T-cell (primary cell): ENCODE data around the gene P2RY12. TPM values are rescaled to one million over a fixed set of nuclear protein-coding genes. Genes with fewer than 3 reads are reported as not detected.

Source experiments
- ATAC-seq, 4 experiments: fragments of 200-7000 bp in 3 of 4; fragments of 150-1000 bp in 1 of 4; cut with Tn5 transposase; replicated peaks in 1 of 4; 1 replicate in 3 of 4; 2 replicates in 1 of 4; pipeline ENCODE4 v1.10.0; 2021; ENCODE audit warnings: moderate library complexity in 3 of 4, mild to moderate bottlenecking in 2 of 4, moderate number of reproducible peaks in 1 of 4
- CTCF ChIA-PET, 2 donors: fragments of 300-600 bp; sonication (Branson Sonifier 250); formaldehyde crosslinking; loops; one replicate each; lab custom pipeline; 2022; ENCODE audit warnings: antibody characterized with exemption in 2 of 2; lab: Charles Lee
- POLR2A ChIA-PET, 2 donors: fragments of 300-600 bp; sonication (Branson Sonifier 250); formaldehyde crosslinking; loops; one replicate each; lab custom pipeline; 2022; ENCODE audit warnings: antibody characterized with exemption in 2 of 2; lab: Charles Lee
- DNase-seq, 35 experiments: peaks; one replicate each; pipeline versions ENCODE4 v3.0.0 to v3.0.0-alpha.2; 2013 to 2023
- H3K27ac ChIP-seq: one replicate; pipeline ENCODE4 v1.5.1; 2013; ENCODE audit warnings: low read length
- H3K27me3 ChIP-seq, 2 experiments: replicated peaks in 1 of 2; 1 replicate in 1 of 2; 2 replicates in 1 of 2; pipeline versions ENCODE4 v1.6.1 to v1.7.0; 2013; ENCODE audit warnings: low read length in 1 of 2, mixed read lengths in 1 of 2; ENCODE audit not compliant: control insufficient read depth in 2 of 2, insufficient read depth in 2 of 2; ENCODE audit errors: extremely low read depth in 1 of 2
- H3K36me3 ChIP-seq, 2 donors: 1 replicate in 1 of 2; 2 replicates in 1 of 2; pipeline versions ENCODE4 v1.6.1 to v1.7.0; 2013; ENCODE audit warnings: low read length in 1 of 2; ENCODE audit not compliant: control insufficient read depth in 2 of 2, insufficient read depth in 1 of 2; ENCODE audit errors: extremely low read depth in 1 of 2
- H3K4me1 ChIP-seq, 2 experiments: 1 replicate in 1 of 2; 2 replicates in 1 of 2; pipeline versions ENCODE4 v1.6.1 to v1.7.0; 2013; ENCODE audit warnings: low read length in 2 of 2, mixed read lengths in 1 of 2; ENCODE audit not compliant: insufficient read depth in 2 of 2, control insufficient read depth in 1 of 2; ENCODE audit errors: extremely low read depth in 1 of 2
- H3K4me3 ChIP-seq, 2 donors: 1 replicate in 1 of 2; 2 replicates in 1 of 2; pipeline versions ENCODE4 v1.5.1 to v1.7.0; 2013; ENCODE audit warnings: mild to moderate bottlenecking in 2 of 2, low read length in 1 of 2, moderate library complexity in 1 of 2; ENCODE audit not compliant: control insufficient read depth in 1 of 2; ENCODE audit errors: extremely low read depth in 1 of 2
- H3K9me3 ChIP-seq: 2 replicates; pipeline ENCODE4 v1.7.0; 2013
- H3K27ac Mint-ChIP-seq, 2 donors: one replicate each; pipeline ENCODE4 v1.8.0; 2020 to 2021; ENCODE audit warnings: mild to moderate bottlenecking in 2 of 2, mixed read lengths in 2 of 2
- H3K27me3 Mint-ChIP-seq, 2 donors: one replicate each; pipeline ENCODE4 v1.8.0; 2021 to 2022; ENCODE audit warnings: mixed read lengths in 2 of 2
- H3K36me3 Mint-ChIP-seq: one replicate; pipeline ENCODE4 v1.8.0; 2021; ENCODE audit warnings: mixed read lengths
- H3K4me1 Mint-ChIP-seq, 3 donors: one replicate each; pipeline ENCODE4 v1.8.0; 2020 to 2022; ENCODE audit warnings: mixed read lengths in 3 of 3, mild to moderate bottlenecking in 1 of 3
- H3K4me3 Mint-ChIP-seq, 3 donors: one replicate each; pipeline ENCODE4 v1.8.0; 2020 to 2022; ENCODE audit warnings: mild to moderate bottlenecking in 3 of 3, mixed read lengths in 3 of 3, moderate library complexity in 3 of 3
- H3K9me3 Mint-ChIP-seq, 3 donors: one replicate each; pipeline ENCODE4 v1.8.0; 2020 to 2022; ENCODE audit warnings: mixed read lengths in 3 of 3
- WGBS: methylation state at CpG from one replicate; pipeline ENCODE4 v1.1.5; 2013; ENCODE audit warnings: missing lambda C conversion rate; ENCODE audit not compliant: insufficient coverage; 5-methylcytosine and 5-hydroxymethylcytosine counted together
- total RNA-seq, 35 experiments: library from RNA in 6 of 35; stranded (reverse) in 6 of 35; fragments of 120-200 nt in 1 of 35; gene quantifications; one replicate each; pipeline versions ENCODE4 v1.2.1 to v1.2.4 and lab custom pipeline; 2013 to 2026

The P2RY12 gene
- total RNA-seq, result under 1 TPM in 1 of 5 donors, not detected in 4; 0.51 TPM
- 0.37 TPM for total RNA-seq (2013)
- total RNA-seq (lab: John Stamatoyannopoulos, UW), result 0 to 0.11 (median 0) reads per million in 29 experiments

DNA sequence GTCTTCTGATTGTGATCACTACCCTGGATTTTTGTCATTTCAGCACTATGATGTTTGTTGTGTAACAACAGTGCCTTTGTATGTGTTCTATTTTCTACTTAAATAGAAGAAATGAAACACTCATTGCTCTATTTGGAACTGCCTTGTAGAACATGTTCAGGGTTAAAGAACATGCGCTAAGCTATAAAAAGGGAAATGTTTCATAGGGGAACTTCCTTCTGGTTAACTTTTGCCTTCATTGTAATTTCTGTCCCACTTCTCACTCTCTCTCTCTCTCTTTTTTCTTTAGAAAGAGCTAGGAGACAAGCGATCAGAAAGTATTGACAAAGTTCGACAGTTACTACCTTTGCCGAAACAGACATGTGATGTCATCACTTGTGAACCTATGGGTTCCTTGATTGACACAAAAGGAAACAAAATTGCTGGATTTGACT lies at the start of gene P2RY12:
TSS of gene P2RY12 (minus strand) at position 13 of the 434 bp plus-strand sequence. CDS start 45,908 bp downstream, outside the sequence.
- ATAC-seq (no peak), DNase-seq (no peak)
- Histone ChIP-seq H3K27me3 (no peaks in the 10 kb centered on the region), H3K9me3 (no peaks in the 10 kb centered on the region), H3K4me3 (no peak within 1 kb of the TSS), H3K27ac (no peak within 1 kb of the TSS), H3K4me1 (no peaks in the 10 kb centered on the region), H3K36me3 (no peaks in the 10 kb centered on the region)
- Mint-ChIP-seq H3K9me3 (no peaks in the 10 kb centered on the region), H3K27me3 (peaks cover 4 to 5% of the 10 kb centered on the region in 2 donors), H3K4me3 (peak within 1 kb of the TSS in 2 of 3 donors; percentile 2 to 29), H3K36me3 (no peaks in the 10 kb centered on the region), H3K4me1 (peaks cover 0 to 20% (median 11%) of the 10 kb centered on the region in 3 donors), H3K27ac (no peak within 1 kb of the TSS)
- WGBS, result 87% methylated on average over 3 of the region's 4 CpGs
- POLR2A ChIA-PET, result interaction anchor here in 1 of 2 donors (0.6 kb wide), 1 partner anchor 32 kb away, joined by 3 read pairs; no protein-coding TSS in a partner anchor
- CTCF ChIA-PET, result no interaction called here

DNA sequence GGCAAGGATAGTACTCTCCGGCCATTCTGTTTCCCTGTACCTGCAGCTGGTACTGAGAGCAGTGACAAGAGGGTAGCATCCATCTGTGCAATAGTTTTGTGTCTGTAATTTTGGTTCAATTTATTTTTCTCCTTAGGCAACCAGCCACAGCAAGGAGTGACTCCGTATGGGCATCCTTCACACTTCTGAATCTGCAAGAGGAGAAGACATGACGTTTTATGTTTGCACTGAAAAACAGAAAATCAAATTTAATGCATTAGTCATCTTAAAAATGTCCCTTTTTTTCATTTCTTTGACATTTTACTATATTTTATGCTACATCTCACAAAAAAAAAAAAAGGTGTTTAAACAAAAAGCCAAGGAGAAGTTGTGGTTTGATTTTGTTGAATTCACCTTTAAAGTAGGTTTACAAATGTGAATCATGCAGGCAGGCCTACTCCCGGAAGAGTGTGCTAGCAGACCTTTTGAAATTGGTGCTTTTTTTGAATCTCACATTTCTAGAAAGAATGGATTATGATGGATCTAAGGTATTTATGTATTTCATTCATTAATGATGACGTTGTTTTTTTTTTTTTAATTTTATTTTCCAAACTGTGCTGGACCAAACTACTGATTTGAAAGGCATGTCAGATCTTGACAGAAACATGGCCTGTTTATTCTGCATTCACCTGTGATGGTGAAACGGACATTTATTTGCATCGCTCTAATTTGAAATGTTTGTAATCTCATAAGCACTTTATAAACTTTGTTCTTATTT lies 48.2 kb upstream of the P2RY12 start:
- Mint-ChIP-seq H3K4me1 (no peaks in the 10 kb centered on the region), H3K36me3 (no peaks in the 10 kb centered on the region), H3K27me3 (peaks cover 3 to 7% of the 10 kb centered on the region in 2 donors), H3K4me3 (no peak overlapping the region), H3K27ac (no peak overlapping the region), H3K9me3 (peaks cover 0 to 3% (median 0%) of the 10 kb centered on the region in 3 donors)
- DNase-seq (no peak), ATAC-seq (no peak)
- no peaks in the 10 kb centered on the region for H3K4me1 ChIP-seq
- ChIA-PET CTCF (interaction anchor here (0.7 to 1.2 kb wide), 2 partner anchors 7 to 9 kb away, joined by 3 read pairs; no protein-coding TSS in a partner anchor), POLR2A (no interaction called here)
- H3K27me3 ChIP-seq, result no peaks in the 10 kb centered on the region
- H3K9me3 ChIP-seq, result no peaks in the 10 kb centered on the region
- 71% methylated on average over 1 of the region's 7 CpGs for WGBS
- no peak overlapping the region for H3K4me3 ChIP-seq
- H3K36me3 ChIP-seq, result no peaks in the 10 kb centered on the region
- no peak overlapping the region for H3K27ac ChIP-seq

DNA sequence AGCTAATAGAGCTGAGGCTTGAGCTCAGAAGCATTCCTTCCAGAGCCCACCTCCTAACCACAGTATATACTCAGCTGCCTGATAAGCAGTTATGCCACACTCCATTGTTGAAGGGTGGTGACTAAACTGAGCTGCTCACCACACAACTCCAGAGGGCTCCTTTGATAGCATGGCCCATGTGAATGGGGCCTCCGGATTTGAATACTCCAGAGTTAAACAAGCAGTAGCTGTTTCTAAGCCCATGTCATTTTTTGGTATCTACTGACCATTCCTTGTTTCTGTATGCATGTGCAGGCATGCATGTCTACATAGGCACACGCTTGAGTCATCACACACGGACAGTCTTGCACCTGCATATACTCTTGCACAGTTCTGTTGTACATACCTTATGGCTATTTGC lies 47.4 kb upstream of the P2RY12 start:
- Histone ChIP-seq H3K9me3 (no peaks in the 10 kb centered on the region), H3K4me1 (no peaks in the 10 kb centered on the region), H3K36me3 (no peaks in the 10 kb centered on the region), H3K27ac (no peak overlapping the region), H3K27me3 (no peaks in the 10 kb centered on the region), H3K4me3 (no peak overlapping the region)
- CTCF ChIA-PET, result interaction anchor here in 1 of 2 donors (1.2 kb wide), 1 partner anchor 8 kb away, joined by 3 read pairs; no protein-coding TSS in a partner anchor
- POLR2A ChIA-PET, result no interaction called here
- Mint-ChIP-seq H3K4me1 (no peaks in the 10 kb centered on the region), H3K27ac (no peak overlapping the region), H3K27me3 (peaks cover 3 to 7% of the 10 kb centered on the region in 2 donors), H3K36me3 (no peaks in the 10 kb centered on the region), H3K9me3 (peaks cover 0 to 3% (median 0%) of the 10 kb centered on the region in 3 donors), H3K4me3 (no peak overlapping the region)
- DNase-seq (no peak), ATAC-seq (no peak)
- WGBS, result 80% methylated on average over 1 of the region's 3 CpGs

DNA sequence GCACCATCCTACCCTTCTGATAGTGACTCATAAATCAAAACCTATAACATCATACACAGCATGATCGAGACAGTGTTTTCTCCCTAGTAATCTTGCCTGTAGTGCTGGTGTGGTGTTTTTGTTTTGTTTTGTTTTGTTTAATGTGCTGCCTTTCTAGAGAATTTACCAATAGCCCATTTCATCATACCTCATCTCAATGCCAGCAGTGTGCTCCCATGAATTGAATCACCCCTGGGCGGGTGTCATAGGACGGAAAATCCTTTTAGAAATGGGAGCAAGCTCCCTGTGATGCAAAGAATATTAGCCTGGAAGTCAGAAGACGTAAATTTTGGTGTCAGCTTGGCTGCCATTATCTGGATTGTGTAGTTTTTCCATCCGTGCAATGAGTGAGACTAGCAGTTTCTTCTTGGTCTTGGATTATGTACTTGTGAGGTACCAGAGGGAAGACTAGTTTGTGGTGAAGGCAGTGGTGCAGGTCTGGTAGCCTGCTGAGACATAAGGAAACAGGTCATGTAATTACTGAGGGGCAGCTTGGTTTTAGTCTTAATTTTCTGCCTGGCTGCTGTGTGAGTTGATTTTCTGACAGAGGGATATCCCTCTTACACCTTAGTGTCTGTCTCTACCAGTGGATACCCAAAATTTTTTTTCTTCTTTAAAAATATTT lies 46.4 kb upstream of the P2RY12 start:
- Histone ChIP-seq H3K4me3 (no peak overlapping the region), H3K4me1 (no peaks in the 10 kb centered on the region), H3K36me3 (no peaks in the 10 kb centered on the region), H3K27ac (no peak overlapping the region), H3K9me3 (no peaks in the 10 kb centered on the region), H3K27me3 (no peaks in the 10 kb centered on the region)
- no peaks in the 10 kb centered on the region for H3K4me1 Mint-ChIP-seq
- ChIA-PET CTCF (no interaction called here), POLR2A (no interaction called here)
- no peak overlapping the region for H3K4me3 Mint-ChIP-seq
- ATAC-seq (no peak), DNase-seq (no peak)
- peaks cover 3 to 4% of the 10 kb centered on the region in 2 donors for H3K27me3 Mint-ChIP-seq
- peaks cover 0 to 3% (median 0%) of the 10 kb centered on the region in 3 donors for H3K9me3 Mint-ChIP-seq
- no peaks in the 10 kb centered on the region for H3K36me3 Mint-ChIP-seq
- H3K27ac Mint-ChIP-seq, result no peak overlapping the region
- 92% methylated on average over 4 of the region's 5 CpGs for WGBS

GRCh38 chr3:151428386-151428785 lies 43.8 kb upstream of the P2RY12 start:
- ChIA-PET CTCF (no interaction called here), POLR2A (no interaction called here)
- Mint-ChIP-seq H3K9me3 (peaks cover 0 to 3% (median 0%) of the 10 kb centered on the region in 3 donors), H3K4me3 (no peak overlapping the region), H3K4me1 (no peaks in the 10 kb centered on the region), H3K27me3 (peaks cover 3 to 4% of the 10 kb centered on the region in 2 donors), H3K27ac (no peak overlapping the region), H3K36me3 (no peaks in the 10 kb centered on the region)
- no peak for DNase-seq
- no peaks in the 10 kb centered on the region for H3K9me3 ChIP-seq
- H3K4me1 ChIP-seq, result no peaks in the 10 kb centered on the region
- H3K27me3 ChIP-seq, result peaks cover 0 to 3% of the 10 kb centered on the region in 2 experiments
- WGBS, result no CpG with 5 or more reads among the region's 2 CpGs
- no peaks in the 10 kb centered on the region for H3K36me3 ChIP-seq
- ATAC-seq, result no peak
- no peak overlapping the region for H3K4me3 ChIP-seq
- H3K27ac ChIP-seq, result no peak overlapping the region

DNA sequence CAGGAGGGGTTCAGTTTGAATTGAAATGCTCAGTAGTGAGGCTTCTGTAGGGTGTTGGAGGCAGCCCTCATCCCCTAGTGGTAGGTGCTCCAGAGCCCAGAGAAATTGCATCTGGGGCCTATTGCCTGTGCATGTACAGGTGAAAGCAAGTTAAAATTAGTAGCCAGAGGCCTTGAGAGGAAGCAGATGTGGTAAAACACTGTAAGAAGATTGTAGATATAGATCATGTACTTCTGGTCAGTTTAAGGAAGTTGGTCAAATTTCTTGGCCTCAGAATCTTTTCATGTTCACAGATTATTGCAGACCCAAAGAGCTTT lies 41.7 kb upstream of the P2RY12 start:
- Histone ChIP-seq H3K4me3 (no peak overlapping the region), H3K4me1 (no peaks in the 10 kb centered on the region), H3K27ac (no peak overlapping the region), H3K36me3 (no peaks in the 10 kb centered on the region), H3K9me3 (no peaks in the 10 kb centered on the region), H3K27me3 (peaks cover 0 to 3% of the 10 kb centered on the region in 2 experiments)
- CTCF ChIA-PET, result interaction anchor here in 1 of 2 donors (0.7 kb wide), 1 partner anchor 710 kb away, joined by 3 read pairs; no protein-coding TSS in a partner anchor
- H3K36me3 Mint-ChIP-seq, result no peaks in the 10 kb centered on the region
- ATAC-seq (no peak), DNase-seq (no peak)
- no peak overlapping the region for H3K27ac Mint-ChIP-seq
- no peak overlapping the region for H3K4me3 Mint-ChIP-seq
- H3K4me1 Mint-ChIP-seq, result no peaks in the 10 kb centered on the region
- peaks cover 3 to 4% of the 10 kb centered on the region in 2 donors for H3K27me3 Mint-ChIP-seq
- POLR2A ChIA-PET, result no interaction called here
- peaks cover 0 to 3% (median 0%) of the 10 kb centered on the region in 3 donors for H3K9me3 Mint-ChIP-seq
